ENCODE results near the gene ROR2.

- TF ChIP-seq POLR2A (IDR thresholded peaks at IDR 0.05; ENCODE audit: low read length) = no peak
- no peak for TF ChIP-seq GATA1 (IDR thresholded peaks at IDR 0.05; ENCODE audit: low read depth, low read length)
Measured at GRCh38 chr9:91773156-91773555, 176.9 kb downstream of the ROR2 start.
